NCI-H2196 (cell line): ENCODE measurements around the gene AKAP13.

Experiments used
- DNase-seq: peaks from one replicate; lab custom pipeline; 2025; ENCODE audit not compliant: unreplicated experiment; lab: John Stamatoyannopoulos, UW

Gene AKAP13

DNA sequence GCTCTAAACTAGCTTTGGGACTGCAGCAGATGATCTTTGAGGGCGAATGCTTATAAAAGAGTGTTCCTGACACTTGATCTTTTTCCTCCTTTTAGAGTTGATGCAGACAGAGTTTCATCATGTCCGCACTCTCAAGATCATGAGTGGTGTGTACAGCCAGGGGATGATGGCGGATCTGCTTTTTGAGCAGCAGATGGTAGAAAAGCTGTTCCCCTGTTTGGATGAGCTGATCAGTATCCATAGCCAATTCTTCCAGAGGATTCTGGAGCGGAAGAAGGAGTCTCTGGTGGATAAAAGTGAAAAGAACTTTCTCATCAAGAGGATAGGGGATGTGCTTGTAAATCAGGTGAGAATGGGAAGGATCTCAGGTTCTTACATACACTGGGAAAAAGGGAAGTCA, 338.6 kb downstream of the AKAP13 start:
- DNase-seq, result no peak

DNA sequence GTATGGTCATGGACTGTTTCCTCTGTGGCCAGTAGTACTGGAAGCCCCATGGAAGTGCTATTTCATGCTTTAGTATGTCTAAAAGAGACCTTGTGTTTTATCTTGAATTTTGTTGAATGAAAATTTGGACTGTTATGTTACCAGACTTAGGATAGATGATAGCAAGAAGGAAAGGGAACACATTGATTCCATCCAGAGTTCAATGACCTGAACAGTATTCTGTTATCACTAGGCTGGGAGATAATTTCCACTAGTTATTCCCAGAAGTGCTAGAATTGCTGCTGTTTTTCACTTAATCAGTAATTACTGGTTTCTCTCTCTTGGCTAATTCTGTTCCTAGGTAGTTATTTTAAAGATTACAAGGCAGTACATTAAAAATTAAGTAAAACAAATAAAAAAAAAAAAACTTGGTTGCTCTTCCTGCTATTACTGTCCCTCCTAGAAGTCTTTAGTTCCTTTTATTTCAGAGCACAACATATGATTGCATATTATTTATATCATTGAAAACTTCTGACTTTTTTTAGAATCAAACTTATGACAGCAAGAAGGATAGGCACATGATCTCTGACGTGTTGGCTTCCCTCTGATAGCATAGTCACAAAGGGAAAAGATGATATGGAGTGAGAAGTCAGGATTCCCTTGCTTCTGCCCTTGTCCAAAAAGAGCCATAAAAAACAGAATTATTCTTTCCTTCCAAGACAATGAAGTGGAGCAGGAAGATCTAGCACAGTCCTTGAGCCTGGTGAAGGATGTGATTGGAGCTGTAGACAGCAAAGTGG, 342.2 kb downstream of the AKAP13 start:
- DNase-seq, result no peak

DNA sequence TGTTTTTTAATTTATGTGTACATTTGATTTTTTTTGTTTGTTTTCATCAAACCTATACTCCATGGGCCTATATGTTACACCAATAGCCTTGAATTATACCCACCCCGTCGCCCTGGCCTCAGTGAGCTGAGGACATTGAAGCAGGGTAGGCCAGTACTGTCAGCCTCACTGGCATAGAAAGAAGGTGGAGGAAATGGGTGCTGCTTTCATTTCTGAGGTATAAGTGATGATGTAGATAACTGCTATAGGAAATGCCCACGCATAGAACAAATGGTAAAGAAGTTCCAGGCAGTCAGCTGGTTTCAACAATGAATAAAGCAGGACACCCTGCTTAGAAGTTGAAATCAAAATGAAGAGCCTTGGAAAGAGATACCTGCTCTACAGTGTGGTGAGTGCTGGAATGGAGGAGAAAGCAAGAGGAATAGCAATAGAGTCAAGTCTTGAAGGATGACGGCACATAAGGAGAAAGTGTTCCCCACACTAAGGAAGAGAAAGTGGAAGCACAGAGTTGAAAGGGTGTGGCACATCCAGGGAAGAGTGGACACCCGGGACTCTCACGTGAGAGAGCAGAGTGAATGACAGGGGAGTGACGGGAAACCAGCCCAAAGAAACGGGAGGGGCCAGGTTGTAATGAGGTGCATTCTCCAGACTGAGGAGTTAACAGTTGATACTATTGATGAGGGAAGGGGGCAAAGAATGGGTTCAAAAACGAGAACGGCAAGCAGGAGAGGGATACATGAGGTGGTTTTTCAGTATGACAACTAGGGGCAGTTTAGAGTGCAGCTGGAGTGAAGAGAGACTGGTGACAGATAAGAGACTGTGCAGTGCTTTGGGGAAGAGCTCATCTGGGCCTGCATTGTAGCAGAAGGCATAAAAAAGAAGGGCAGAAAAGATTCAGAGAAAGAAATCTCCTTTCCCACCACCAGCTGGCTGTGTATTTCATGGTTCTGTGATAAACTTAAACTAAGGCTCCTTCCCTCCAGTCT, 343.9 kb downstream of the AKAP13 start:
- DNase-seq, result no peak

DNA sequence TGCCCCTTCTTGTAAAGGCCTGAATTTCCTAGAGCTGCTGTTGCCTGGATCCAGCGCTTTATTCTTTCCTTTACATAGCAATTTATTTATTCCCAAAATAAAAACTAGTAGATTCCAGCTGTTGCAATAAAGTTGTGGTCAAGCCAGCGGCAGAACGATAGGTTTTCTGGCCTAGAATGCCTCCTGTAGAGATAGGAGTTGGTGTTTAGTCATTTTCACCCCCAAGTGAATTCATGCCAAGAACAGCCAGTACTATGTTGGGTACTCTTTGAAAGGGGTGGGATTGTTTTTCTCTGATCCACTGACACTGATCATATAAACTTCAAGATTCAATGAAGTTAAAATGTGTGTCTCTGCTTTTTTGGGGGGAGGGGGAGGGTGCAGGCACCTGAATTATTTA, 344.6 kb downstream of the AKAP13 start:
- DNase-seq, result no peak

DNA sequence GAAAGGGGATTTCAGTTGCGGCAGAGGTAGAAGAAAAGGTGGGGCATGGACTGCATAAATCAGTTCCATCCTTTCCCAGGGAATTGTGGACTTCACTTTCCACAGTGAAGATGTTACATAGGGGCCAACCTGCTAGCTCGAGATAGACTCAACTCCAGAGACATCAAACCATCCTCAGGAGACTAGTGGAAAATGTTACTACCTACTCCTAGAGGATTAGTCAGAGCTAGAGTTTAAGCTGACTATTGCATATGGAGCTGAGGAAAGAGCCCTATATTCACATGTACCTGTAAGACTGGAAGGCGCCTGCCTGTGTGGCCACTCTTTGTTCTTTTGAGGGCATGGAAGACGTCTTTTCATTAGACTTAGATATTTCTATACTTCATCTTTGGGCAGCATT, 345.2 kb downstream of the AKAP13 start:
- DNase-seq, result no peak

DNA sequence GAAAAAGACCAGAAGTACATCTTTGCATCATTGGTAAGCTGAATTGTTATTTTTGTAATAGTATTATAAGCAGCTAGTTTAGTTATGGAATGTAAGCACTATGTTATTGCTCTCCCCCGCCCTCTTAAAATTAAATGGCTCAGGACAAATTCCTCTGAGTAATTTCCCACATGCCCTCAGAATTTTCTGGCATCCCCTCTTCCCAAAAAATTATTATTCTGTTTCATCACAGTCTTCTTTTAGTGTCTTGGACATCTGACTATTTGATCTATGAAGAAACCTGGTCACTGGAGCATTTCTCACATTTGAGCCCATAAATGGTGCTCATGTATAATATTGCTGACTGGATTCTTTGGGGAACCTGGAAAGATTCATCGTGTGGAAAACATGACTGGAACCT, 346.1 kb downstream of the AKAP13 start:
- DNase-seq, result no peak

DNA sequence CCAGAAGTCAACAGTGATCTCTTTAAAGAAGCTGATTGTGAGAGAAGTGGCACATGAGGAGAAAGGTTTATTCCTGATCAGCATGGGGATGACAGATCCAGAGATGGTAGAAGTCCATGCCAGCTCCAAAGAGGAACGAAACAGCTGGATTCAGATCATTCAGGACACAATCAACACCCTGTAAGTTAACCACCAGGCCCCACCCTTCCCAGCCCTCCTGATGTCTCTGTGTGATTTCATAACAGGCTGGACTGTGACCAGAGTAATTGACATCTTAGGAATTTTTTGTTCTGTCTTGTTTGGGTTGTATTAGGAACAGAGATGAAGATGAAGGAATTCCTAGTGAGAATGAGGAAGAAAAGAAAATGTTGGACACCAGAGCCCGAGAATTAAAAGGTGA, 346.7 kb downstream of the AKAP13 start:
- DNase-seq, result no peak

DNA sequence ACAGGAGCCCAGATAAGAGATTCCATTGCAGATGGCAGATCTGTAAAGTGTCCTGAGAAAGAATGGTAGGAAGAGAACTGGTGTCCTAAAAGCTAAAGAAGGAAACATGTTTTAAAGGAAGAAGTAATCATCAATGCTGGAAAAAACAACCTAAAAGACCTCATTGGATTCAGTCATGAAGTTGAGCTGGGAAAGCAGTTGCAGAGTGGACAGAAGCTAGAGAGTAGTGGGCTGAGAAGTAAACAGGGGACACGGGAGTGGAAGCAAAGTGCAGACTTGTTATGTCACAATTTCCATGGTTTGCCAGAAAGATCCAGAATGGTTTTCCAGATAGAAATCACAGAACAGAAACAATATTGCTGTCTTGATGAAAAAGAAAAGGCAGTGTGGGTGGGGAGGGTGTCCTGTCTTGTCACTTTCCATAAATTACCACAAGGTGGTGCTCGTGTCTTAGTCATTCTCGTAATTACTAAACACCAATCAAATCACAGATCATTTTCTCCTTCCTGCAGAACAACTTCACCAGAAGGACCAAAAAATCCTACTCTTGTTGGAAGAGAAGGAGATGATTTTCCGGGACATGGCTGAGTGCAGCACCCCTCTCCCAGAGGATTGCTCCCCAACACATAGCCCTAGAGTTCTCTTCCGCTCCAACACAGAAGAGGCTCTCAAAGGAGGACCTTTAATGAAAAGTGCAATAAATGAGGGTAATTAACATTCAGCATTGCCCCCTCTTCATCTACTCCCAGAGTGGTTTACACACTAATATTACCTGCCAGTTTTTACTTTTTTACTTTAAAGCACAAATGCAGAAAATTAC, 349.8 kb downstream of the AKAP13 start:
- peak; percentile 55 for DNase-seq

DNA sequence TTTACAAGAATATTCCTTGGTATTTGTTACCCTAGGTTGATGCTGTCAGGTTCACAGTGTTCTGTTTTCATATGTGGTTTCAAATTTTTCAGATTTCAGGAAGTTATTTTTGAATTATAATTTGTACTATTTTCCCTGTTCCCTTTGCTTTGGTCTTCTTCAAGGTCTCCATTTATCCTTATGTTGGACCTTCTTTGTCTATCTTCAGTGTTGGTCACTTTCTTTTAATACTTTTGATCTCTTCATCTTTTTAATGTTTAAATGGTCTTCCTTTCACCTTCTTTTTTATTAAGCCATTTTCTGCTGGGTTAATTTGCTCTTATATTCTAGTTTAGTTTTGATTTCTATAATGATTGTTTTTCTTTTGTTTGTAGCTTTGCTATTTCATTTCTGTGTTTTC, 353.0 kb downstream of the AKAP13 start:
- DNase-seq, result no peak

DNA sequence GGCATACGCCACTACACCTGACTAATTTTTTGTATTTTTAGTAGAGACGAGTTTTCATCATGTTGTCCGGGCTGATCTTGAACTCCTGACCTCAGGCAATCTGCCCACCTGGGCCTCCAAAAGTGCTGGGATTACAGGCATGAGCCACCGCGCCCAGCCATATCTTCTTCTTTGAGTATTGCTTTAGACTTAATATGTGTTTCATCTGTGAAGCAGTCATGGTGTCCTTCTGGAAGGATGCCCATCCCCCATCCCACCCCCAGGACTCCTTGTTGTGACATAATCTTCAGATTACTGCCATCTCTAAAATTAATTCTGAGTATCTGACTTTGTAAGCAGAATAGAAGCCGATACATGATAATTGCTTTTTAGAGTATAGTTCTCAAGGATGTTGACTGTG, 356.7 kb downstream of the AKAP13 start:
- no peak for DNase-seq

DNA sequence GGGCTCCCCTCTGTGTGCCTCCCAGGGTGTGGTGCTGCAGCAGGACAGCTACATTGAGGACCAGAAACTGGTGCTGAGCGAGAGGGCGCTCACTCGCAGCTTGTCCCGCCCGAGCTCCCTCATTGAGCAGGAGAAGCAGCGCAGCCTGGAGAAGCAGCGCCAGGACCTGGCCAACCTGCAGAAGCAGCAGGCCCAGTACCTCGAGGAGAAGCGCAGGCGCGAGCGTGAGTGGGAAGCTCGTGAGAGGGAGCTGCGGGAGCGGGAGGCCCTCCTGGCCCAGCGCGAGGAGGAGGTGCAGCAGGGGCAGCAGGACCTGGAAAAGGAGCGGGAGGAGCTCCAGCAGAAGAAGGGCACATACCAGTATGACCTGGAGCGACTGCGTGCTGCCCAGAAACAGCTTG, 360.6 kb downstream of the AKAP13 start:
- DNase-seq, result no peak

DNA sequence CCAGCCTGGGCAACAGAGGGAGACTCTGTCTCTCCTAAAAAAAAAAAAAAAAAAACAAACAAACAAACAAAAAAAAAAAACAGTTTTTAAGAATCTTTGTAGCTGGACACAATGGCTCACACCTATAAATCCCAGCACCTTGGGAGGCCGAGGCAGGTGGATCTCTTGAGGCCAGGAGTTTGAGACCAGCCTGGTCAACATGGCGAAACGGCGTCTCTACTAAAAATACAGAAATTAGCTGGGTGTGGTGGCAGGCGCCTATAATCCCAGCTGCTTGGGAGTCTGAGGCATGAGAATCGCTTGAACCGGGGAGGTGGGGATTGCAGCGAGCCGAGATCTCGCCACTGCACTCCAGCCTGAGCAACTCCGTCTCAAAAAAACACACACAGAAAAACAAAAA, 361.3 kb downstream of the AKAP13 start:
- DNase-seq, result no peak

DNA sequence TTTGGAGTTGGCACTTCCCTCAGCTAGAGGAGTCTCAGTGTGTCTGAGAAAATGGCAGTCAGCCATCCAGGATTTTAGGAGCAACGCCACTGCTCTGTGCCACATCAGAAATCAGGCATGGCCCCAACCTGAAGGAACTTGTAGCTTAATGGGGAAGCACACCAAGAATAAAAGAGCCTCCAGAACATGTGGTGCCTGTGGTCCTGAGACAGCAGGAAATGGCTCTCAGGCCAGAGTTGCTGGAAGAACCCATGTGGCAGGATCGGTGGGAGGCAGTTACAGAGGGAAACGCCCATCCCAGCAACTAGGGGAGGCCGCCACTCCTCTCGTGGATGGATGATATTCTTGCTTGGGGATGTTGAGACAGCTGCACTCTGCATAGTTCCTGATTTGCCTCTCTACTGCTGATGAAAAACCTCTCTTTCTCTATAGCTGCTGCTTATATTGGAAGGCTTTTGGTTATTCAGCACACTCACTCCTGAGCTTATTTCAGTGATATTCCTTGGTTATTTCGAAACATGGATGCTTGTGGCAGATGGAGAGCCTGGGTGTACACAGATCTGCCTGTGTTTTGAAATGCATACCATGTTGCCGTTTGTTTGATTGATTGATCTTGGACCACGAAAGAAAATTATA, 361.9 kb downstream of the AKAP13 start:
- no peak for DNase-seq

DNA sequence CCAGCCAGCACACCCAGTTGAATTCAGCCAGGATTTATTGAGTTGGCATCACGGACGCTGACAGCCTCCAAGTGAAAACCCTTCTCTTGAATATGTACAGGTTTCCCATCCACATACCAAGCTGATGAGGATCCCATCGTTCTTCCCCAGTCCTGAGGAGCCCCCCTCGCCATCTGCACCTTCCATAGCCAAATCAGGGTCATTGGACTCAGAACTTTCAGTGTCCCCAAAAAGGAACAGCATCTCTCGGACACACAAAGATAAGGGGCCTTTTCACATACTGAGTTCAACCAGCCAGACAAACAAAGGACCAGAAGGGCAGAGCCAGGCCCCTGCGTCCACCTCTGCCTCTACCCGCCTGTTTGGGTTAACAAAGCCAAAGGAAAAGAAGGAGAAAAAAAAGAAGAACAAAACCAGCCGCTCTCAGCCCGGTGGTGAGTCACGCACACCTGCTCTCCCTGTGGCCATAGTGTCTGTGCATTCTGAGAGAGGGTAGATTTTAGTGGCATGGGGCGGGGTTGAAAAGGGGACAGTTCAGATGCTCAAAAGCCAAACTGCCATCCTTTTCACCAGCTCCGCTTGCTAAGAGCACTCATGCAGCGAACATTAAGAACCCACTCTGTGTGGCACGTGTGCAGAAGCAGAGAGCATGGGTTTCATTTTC, 363.1 kb downstream of the AKAP13 start:
- no peak for DNase-seq

DNA sequence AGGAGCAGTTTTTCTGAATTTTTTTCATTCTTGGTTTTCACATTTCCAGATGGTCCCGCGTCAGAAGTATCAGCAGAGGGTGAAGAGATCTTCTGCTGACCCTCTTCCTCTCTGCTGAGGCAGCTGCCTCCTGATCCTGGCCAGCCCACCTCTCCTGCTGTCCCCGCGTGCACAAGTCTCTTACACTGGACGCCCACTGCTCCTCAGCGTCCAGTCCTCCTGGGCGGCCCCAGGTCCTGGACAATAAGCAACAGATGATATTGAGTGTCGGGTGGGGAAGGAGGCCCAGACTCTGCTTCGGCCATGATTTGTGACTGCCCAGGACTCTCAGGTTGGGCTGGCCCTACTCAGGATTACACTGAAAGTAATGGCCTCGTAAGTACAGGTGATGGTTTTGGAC, 364.2 kb downstream of the AKAP13 start:
- DNase-seq, result no peak

DNA sequence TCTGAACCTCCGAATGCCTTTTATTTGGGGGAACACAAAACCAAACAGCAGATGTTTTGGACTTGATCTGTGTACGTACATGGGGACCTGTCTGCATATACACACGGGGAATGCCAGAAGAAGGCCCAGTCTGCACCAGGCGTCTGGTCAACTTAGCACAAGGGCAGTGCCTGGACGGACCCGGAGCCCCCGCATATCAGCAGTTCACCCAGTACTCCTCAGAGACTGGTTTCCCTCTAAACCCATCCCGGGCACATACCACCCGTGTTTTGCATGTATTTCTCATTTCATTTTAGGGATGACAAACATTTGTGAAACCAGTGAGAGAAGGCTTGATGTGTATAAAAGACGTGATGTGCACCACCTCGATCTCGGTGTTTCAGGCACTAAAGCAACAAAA, 364.6 kb downstream of the AKAP13 start:
- no peak for DNase-seq

DNA sequence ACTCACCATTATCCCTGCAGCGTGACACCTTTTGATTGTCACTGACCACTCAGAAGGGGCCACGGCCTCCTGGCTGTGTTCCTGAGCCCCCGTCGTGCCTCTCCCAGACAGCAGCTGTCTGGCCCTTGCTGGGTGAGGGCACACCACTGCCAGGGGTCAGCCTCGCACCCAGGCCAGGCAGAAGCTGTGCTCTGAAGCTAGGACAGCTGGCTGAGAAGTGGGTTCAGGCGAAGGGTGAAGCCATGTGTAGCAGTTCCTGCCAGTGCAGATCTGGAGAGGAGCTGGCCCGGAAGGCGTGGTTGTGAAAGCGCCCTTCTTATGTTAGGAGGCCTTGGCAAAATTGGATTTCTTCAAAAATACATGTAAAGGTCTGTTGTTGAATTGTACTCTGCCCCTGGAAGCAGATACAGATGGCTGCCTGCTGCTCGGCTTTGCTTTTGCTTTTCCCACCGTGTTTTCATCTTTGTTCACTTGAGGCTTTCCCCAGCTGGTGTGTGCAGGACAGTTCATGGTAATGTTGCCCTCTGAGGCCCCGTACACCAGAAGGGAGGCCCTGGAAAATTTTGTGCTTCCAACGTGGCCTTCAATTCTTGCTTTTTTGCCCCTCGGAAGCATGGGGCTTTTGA, 365.2 kb downstream of the AKAP13 start:
- no peak for DNase-seq

DNA sequence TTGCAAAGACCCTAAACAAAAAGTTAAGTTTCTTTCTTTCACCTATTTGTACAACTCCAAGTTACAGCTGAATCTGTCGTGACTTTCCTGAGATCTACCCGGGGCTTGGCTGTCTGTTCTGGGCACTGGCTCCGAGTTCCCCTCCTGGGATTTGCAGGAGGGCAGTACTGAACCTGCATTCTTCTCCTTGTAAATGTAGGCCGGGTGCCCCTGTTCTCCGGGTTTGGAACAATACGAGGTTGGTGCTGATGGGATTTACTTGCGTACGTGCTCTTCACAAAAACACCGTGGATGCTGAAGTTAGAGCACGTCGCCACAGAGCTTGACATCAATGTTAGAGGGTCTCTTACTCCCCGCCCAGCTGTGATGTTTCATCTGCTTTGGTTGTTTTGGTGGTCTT, 366.2 kb downstream of the AKAP13 start:
- no peak for DNase-seq

DNA sequence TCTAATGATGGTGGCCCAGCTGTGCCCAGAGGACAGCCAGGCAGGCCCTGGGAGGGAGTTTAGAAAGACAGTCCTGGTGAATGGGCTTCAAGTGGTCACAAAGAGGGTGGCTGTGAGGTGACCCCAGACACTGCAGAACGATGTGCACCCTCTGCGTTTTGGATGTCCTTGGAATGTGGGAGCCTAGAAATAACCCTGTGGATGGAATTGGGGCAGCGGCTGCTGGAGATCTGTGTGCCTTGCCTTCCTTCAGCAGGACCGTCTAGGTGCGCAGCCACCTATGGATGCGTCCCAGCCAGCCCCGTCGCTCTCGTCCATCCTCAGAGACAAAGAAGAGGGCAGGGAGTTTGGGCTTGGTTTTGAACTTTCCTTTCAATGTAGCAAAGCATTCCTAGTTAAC, 367.8 kb downstream of the AKAP13 start:
- no peak for DNase-seq

DNA sequence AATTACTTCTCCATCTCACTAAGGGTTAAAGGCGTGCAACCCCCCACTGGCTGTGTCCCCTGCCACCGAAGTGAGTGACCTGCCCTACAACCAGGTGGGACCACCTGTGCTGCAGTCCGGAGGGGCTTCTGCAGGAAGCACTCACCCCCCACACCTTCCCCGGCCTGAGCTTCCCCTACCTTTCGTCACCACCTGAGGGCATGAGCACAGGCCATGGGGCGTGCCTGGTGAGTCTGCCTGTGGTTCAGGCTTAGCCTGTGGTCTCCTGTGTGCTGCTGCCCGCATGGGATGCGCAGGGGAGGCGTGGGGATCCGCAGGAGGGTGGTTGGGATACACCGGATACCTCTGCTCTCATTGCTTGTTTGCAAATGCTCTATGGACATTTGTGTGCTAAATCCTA, 368.3 kb downstream of the AKAP13 start:
- DNase-seq, result no peak
